ENCODE measurements around the gene MYO1E. TPM values are rescaled to one million over a fixed set of nuclear protein-coding genes. Genes with fewer than 3 reads are reported as not detected.

The MYO1E gene
- total RNA-seq, 1 donor from 2014 or later, result 84.6 TPM

DNA sequence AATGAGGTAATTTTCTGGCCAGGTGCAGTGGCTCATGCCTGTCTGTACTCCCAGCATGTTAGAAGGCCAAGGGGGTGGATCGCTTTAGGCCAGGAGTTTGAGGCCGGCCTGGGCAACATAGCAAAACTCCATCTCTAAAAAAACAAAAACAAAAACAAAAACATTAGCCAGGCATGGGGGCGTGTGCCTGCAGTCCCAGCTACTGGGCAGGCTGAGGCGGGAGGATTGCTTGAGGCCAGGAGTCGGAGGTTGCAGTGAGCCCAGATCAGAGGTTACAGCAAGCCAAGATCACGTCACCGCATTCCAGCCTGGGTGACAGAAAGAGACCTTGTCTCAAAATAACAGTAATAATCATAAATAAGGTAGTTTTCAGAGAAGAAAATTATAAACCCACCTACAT, 110.4 kb downstream of the MYO1E start:
- H3K27me3 Mint-ChIP-seq (ENCODE audit: unreplicated experiment), result no peaks in the 10 kb centered on the region
- TF ChIP-seq, protein P1, sequence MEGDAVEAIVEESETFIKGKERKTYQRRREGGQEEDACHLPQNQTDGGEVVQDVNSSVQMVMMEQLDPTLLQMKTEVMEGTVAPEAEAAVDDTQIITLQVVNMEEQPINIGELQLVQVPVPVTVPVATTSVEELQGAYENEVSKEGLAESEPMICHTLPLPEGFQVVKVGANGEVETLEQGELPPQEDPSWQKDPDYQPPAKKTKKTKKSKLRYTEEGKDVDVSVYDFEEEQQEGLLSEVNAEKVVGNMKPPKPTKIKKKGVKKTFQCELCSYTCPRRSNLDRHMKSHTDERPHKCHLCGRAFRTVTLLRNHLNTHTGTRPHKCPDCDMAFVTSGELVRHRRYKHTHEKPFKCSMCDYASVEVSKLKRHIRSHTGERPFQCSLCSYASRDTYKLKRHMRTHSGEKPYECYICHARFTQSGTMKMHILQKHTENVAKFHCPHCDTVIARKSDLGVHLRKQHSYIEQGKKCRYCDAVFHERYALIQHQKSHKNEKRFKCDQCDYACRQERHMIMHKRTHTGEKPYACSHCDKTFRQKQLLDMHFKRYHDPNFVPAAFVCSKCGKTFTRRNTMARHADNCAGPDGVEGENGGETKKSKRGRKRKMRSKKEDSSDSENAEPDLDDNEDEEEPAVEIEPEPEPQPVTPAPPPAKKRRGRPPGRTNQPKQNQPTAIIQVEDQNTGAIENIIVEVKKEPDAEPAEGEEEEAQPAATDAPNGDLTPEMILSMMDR (IDR thresholded peaks at IDR 0.05), result no peak
- H3K4me1 Mint-ChIP-seq (ENCODE audit: unreplicated experiment), result no peaks in the 10 kb centered on the region
- no peak for DNase-seq (ENCODE audit: extremely low spot score, unreplicated experiment)
- H3K36me3 Mint-ChIP-seq (ENCODE audit: unreplicated experiment), result peaks cover 2% of the 10 kb centered on the region
- no peak overlapping the region for H3K27ac Mint-ChIP-seq (ENCODE audit: unreplicated experiment)
- H3K9me3 Mint-ChIP-seq (ENCODE audit: unreplicated experiment), result no peaks in the 10 kb centered on the region
- no peak overlapping the region for H3K4me3 Mint-ChIP-seq (ENCODE audit: unreplicated experiment)

DNA sequence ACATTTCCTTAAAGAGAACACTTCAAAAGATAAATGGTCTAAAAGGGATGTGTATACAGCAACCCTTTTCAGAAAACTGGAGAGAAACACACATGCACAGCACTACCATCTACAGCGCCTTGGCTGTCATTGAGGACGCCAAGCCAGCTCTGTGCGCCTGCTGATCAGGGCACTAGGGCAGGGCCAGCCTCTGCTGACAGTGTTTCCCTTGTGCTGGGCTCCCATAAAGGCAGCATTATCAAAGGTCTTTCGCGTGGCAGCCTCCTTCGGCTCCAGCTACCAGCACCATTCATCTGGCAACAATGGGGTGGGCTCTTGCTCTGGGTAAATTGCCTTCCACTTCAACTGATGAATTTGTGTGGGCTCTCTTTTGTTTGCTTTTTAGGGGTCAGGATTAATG, 112.6 kb downstream of the MYO1E start:
- no peak overlapping the region for H3K27ac Mint-ChIP-seq (ENCODE audit: unreplicated experiment)
- DNase-seq (ENCODE audit: extremely low spot score, unreplicated experiment), result no peak
- peaks cover 11% of the 10 kb centered on the region for H3K36me3 Mint-ChIP-seq (ENCODE audit: unreplicated experiment)
- H3K4me3 Mint-ChIP-seq (ENCODE audit: unreplicated experiment), result no peak overlapping the region
- H3K4me1 Mint-ChIP-seq (ENCODE audit: unreplicated experiment), result no peaks in the 10 kb centered on the region
- H3K9me3 Mint-ChIP-seq (ENCODE audit: unreplicated experiment), result no peaks in the 10 kb centered on the region
- TF ChIP-seq, protein P1 (IDR thresholded peaks at IDR 0.05), result no peak
- no peaks in the 10 kb centered on the region for H3K27me3 Mint-ChIP-seq (ENCODE audit: unreplicated experiment)

DNA sequence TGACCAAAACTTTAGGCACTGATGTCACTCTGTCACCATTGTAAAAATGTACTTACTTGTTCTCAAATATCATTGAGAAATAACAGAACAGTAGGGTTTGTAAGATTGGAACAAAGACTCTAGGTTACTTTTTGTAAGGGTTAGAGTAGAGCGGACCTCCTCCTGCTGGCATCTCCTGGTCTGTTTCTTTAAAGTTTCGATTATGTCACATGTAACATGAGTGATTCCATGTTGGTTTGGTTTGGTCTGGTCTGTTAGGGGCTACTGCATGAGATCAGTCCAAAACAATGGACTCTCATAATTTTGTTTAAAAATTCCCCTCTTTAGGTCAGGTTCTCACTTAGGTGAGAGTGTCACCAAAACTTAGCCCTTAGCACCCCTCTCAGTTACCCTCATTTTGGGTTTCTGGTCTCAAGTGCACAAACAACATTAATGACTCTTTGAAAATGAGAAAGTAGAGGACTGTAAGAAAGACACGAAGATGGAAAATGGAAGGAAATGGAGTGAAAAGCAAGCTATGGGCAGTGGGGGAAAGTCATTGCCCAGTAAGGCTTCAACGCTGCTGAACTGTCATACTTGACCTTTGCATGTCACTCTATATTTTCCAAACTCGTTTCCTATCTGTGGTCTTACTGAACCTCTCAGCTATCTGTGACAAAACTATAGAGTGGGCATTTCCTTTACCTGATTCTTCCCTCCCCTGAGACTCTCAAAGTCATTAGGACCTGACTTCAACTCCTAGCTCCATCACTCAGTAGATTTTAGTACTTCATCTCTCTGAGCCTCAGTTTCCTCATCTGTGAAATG, 113.3 kb downstream of the MYO1E start:
- Mint-ChIP-seq H3K4me1 (ENCODE audit: unreplicated experiment) (no peaks in the 10 kb centered on the region), H3K27me3 (ENCODE audit: unreplicated experiment) (no peaks in the 10 kb centered on the region), H3K36me3 (ENCODE audit: unreplicated experiment) (peaks cover 13% of the 10 kb centered on the region), H3K9me3 (ENCODE audit: unreplicated experiment) (no peaks in the 10 kb centered on the region), H3K4me3 (ENCODE audit: unreplicated experiment) (no peak overlapping the region), H3K27ac (ENCODE audit: unreplicated experiment) (no peak overlapping the region)
- TF ChIP-seq, protein P1 (IDR thresholded peaks at IDR 0.05), result no peak
- no peak for DNase-seq (ENCODE audit: extremely low spot score, unreplicated experiment)

DNA sequence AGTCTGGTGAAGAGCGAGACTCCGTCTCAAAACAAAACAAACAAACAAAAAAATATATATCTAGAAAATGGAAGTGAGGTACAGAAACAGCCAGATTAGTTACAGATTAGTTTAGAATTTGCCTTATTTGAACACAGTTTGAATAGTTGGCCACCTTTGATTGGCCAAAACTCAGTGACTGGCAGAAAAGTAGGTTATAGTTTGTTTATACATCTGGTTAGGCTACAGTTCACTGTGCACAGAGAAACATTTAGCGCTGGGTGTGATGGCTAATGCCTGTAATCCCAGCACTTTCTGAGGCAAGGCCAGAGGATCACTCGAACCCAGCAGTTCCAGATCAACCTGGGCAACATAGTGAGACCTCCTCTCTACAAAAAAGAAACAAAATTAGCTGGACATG, 114.4 kb downstream of the MYO1E start:
- TF ChIP-seq, protein P1 (IDR thresholded peaks at IDR 0.05), result no peak
- Mint-ChIP-seq H3K4me3 (ENCODE audit: unreplicated experiment) (no peak overlapping the region), H3K4me1 (ENCODE audit: unreplicated experiment) (no peaks in the 10 kb centered on the region), H3K36me3 (ENCODE audit: unreplicated experiment) (peaks cover 20% of the 10 kb centered on the region), H3K27me3 (ENCODE audit: unreplicated experiment) (no peaks in the 10 kb centered on the region), H3K9me3 (ENCODE audit: unreplicated experiment) (no peaks in the 10 kb centered on the region), H3K27ac (ENCODE audit: unreplicated experiment) (no peak overlapping the region)
- DNase-seq (ENCODE audit: extremely low spot score, unreplicated experiment), result no peak

DNA sequence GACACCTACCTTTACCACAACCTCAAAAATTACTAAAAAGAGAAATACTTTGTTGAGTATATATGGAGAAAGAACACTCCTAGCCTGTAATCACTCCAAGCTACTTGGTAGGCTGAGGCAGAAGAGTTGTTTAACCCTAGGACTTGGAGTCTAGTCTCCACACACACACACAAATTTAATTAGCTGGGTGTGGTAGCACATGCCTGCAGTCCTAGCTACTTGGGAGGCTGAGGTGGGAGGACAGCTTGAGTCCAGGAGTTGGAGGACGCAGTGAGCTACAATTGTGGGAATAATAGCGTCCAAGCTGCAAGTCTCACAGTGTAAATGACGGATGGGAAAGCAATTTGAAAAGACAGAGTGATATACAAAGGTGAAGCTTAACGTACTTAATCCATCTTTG, 115.5 kb downstream of the MYO1E start:
- Mint-ChIP-seq H3K27ac (ENCODE audit: unreplicated experiment) (no peak overlapping the region), H3K9me3 (ENCODE audit: unreplicated experiment) (no peaks in the 10 kb centered on the region), H3K27me3 (ENCODE audit: unreplicated experiment) (no peaks in the 10 kb centered on the region), H3K36me3 (ENCODE audit: unreplicated experiment) (peaks cover 25% of the 10 kb centered on the region), H3K4me3 (ENCODE audit: unreplicated experiment) (no peak overlapping the region), H3K4me1 (ENCODE audit: unreplicated experiment) (no peaks in the 10 kb centered on the region)
- TF ChIP-seq, protein P1 (IDR thresholded peaks at IDR 0.05), result no peak
- DNase-seq (ENCODE audit: extremely low spot score, unreplicated experiment), result no peak
